ENCODE results near the gene NUDT14.

NUDT14 gene

DNA sequence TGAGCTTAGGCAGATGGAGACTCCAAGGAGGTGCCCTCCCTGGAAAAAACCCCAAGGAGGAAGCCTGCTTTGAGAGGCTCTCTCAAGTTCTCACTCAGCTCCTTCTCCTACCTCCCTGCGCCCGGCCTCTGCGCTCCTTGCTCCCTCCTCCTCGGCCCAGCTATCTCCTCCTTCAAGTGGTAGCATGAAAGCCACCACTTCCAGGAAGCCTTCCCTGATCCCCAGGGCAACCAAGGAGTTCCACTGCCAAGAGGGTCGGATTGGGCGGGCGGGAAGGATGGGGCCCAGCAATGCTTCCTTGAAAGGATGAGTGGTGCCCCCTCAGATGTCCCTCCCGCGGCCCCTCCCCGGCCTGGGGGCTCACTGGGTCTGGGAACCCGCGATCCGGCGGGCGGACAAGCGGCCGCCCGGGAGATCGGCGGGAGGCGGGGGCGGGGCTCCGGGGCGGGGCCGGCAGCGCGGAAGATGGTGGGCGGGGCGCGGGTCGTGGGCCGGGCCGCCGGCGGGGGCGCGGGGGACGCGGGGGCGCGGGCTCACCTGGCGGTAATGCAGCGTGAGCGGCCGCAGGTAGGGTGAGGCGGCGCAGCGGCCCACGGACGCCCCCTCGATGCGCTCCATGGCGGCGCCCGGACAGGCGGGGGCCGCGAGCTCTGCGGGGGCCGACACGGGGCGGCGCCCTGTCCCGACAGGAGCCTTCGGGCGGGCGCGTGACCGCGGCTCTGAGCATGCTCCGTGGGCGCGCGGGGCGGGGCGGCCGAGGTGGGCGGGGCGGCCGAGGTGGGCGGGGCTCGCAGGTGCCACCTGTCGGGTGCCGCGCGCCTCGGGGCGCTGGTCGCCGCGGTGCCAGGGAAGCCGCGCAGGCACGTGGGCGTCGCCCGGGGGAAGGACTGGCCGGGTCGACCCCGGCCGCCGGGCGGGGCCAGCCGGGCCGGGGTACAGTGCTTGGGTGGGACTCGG, at the start of gene NUDT14:
Gene NUDT14, minus strand, starts transcription at position 721 of the 957 bp plus-strand sequence. Its CDS starts 103 bp downstream, at position 618.
- peak; percentile 24 for DNase-seq
- TF ChIP-seq, protein P1, sequence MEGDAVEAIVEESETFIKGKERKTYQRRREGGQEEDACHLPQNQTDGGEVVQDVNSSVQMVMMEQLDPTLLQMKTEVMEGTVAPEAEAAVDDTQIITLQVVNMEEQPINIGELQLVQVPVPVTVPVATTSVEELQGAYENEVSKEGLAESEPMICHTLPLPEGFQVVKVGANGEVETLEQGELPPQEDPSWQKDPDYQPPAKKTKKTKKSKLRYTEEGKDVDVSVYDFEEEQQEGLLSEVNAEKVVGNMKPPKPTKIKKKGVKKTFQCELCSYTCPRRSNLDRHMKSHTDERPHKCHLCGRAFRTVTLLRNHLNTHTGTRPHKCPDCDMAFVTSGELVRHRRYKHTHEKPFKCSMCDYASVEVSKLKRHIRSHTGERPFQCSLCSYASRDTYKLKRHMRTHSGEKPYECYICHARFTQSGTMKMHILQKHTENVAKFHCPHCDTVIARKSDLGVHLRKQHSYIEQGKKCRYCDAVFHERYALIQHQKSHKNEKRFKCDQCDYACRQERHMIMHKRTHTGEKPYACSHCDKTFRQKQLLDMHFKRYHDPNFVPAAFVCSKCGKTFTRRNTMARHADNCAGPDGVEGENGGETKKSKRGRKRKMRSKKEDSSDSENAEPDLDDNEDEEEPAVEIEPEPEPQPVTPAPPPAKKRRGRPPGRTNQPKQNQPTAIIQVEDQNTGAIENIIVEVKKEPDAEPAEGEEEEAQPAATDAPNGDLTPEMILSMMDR (IDR thresholded peaks at IDR 0.05; ENCODE audit: borderline replicate concordance, extremely low read depth, low read length, poor library complexity, severe bottlenecking), result no peak

GRCh38 chr14:105229099-105229655, 48.1 kb upstream of the NUDT14 start:
- Histone ChIP-seq H4K20me1 (ENCODE audit: insufficient read depth, low read length) (peaks cover 11% of the 10 kb centered on the region; the same call in 1 of the 2 replicates), H3K36me3 (ENCODE audit: insufficient read depth, low read length) (peaks cover 34% of the 10 kb centered on the region), H3K9ac (ENCODE audit: low read depth, low read length) (no peak overlapping the region), H3K27me3 (ENCODE audit: insufficient read depth, low read length, poor library complexity) (no peaks in the 10 kb centered on the region), H3K4me3 (ENCODE audit: low read depth in 1 of 2, low read length in 2 of 2) (no peak overlapping the region), H3K79me2 (ENCODE audit: insufficient read depth, low read length) (peaks cover 13% of the 10 kb centered on the region; the same call in 1 of the 2 replicates), H3K9me3 (ENCODE audit: insufficient read depth, low read length, severe bottlenecking) (no peaks in the 10 kb centered on the region), H3K4me2 (ENCODE audit: insufficient read depth, low read length) (no peak overlapping the region), H3K27ac (ENCODE audit: low read length) (no peak overlapping the region), H3K4me1 (ENCODE audit: insufficient read depth, low read length) (no peaks in the 10 kb centered on the region), H2AFZ (ENCODE audit: low read depth, low read length) (no peak overlapping the region)
- no peak for DNase-seq
- no peak for ATAC-seq (ENCODE audit: insufficient read depth, low read depth)
- no peak for TF ChIP-seq EZH2 (IDR thresholded peaks at IDR 0.05; ENCODE audit: borderline replicate concordance, low read depth, low read length, severe bottlenecking)
- TF ChIP-seq, protein P1 (IDR thresholded peaks at IDR 0.05; ENCODE audit: borderline replicate concordance, extremely low read depth, low read length, poor library complexity, severe bottlenecking), result no peak

More for the DNA sequence above, at the start of gene NUDT14:
- peaks cover 8% of the 10 kb centered on the region; the same call in 1 of the 2 replicates for H3K4me1 ChIP-seq (ENCODE audit: insufficient read depth, low read length)
- H3K36me3 ChIP-seq (ENCODE audit: insufficient read depth, low read length), result no peaks in the 10 kb centered on the region
- peak within 1 kb of the TSS; percentile 41; the same call in 1 of the 2 replicates for H3K4me2 ChIP-seq (ENCODE audit: insufficient read depth, low read length)
- H3K9ac ChIP-seq (ENCODE audit: low read depth, low read length), result no peak within 1 kb of the TSS
- H3K4me3 ChIP-seq (ENCODE audit: low read depth in 1 of 2, low read length in 2 of 2), result peak within 1 kb of the TSS in 1 of 2 experiments; percentile 30; a peak in 1 of 4 replicates
- peak; percentile 53; the same call in 2 of the 3 replicates for ATAC-seq (ENCODE audit: insufficient read depth, low read depth)
- H4K20me1 ChIP-seq (ENCODE audit: insufficient read depth, low read length), result peaks cover 8% of the 10 kb centered on the region
- H3K27me3 ChIP-seq (ENCODE audit: insufficient read depth, low read length, poor library complexity), result peaks cover 4% of the 10 kb centered on the region
- no peaks in the 10 kb centered on the region for H3K79me2 ChIP-seq (ENCODE audit: insufficient read depth, low read length)
- no peak within 1 kb of the TSS for H3K27ac ChIP-seq (ENCODE audit: low read length)
- H2AFZ ChIP-seq (ENCODE audit: low read depth, low read length), result no peak within 1 kb of the TSS; the same call in 1 of the 2 replicates
- H3K9me3 ChIP-seq (ENCODE audit: insufficient read depth, low read length, severe bottlenecking), result no peaks in the 10 kb centered on the region

DNA sequence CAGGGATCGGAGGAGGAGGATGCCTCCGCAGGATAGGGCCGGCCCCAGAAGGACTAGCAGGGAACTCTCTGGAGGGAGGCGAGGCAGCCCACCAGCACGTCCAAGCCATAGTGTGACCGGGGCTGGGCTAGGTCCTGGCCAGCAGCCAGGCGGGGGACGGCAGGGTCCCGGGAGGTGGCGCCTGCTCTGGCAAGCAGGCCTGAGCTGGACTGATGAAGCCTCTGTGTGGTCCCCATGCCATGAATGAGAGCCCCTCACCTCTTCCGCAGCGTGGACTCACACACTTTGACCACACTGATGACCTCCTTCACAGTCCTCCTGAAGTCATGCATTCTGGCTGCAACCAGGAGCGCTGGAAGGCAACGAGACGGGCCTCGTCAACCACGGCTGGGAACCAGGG, 47.5 kb upstream of the NUDT14 start:
- Histone ChIP-seq H3K4me2 (ENCODE audit: insufficient read depth, low read length) (no peak overlapping the region), H3K4me1 (ENCODE audit: insufficient read depth, low read length) (no peaks in the 10 kb centered on the region), H3K27ac (ENCODE audit: low read length) (no peak overlapping the region), H2AFZ (ENCODE audit: low read depth, low read length) (no peak overlapping the region), H3K9ac (ENCODE audit: low read depth, low read length) (no peak overlapping the region), H4K20me1 (ENCODE audit: insufficient read depth, low read length) (peaks cover 11% of the 10 kb centered on the region; the same call in 1 of the 2 replicates), H3K4me3 (ENCODE audit: low read depth in 1 of 2, low read length in 2 of 2) (no peak overlapping the region), H3K79me2 (ENCODE audit: insufficient read depth, low read length) (peaks cover 13% of the 10 kb centered on the region; the same call in 1 of the 2 replicates), H3K36me3 (ENCODE audit: insufficient read depth, low read length) (peaks cover 41% of the 10 kb centered on the region), H3K9me3 (ENCODE audit: insufficient read depth, low read length, severe bottlenecking) (no peaks in the 10 kb centered on the region), H3K27me3 (ENCODE audit: insufficient read depth, low read length, poor library complexity) (no peaks in the 10 kb centered on the region)
- DNase-seq (no peak), ATAC-seq (ENCODE audit: insufficient read depth, low read depth) (no peak)
- TF ChIP-seq EZH2 (IDR thresholded peaks at IDR 0.05; ENCODE audit: borderline replicate concordance, low read depth, low read length, severe bottlenecking), result no peak
- TF ChIP-seq, protein P1 (IDR thresholded peaks at IDR 0.05; ENCODE audit: borderline replicate concordance, extremely low read depth, low read length, poor library complexity, severe bottlenecking), result no peak
